Tibial artery (tissue), 4 donors: Measurements from ENCODE around the gene PSMB2.

Source experiments
- DNase-seq, 2 donors: peaks; one replicate each; pipeline ENCODE4 v3.0.0-alpha.2; 2019
- H3K27ac ChIP-seq, 2 donors: fragments of 200-600 bp; sonication (generic) in 1 of 2; 1 replicate in 1 of 2; 2 replicates in 1 of 2; pipeline ENCODE4 v1.5.1; 2018 to 2019; ENCODE audit warnings: mild to moderate bottlenecking in 1 of 2
- H3K27me3 ChIP-seq, 2 donors: fragments of 200-600 bp; sonication (generic) in 1 of 2; one replicate each; pipeline versions ENCODE4 v1.5.1 to v1.6.0; 2016 to 2019
- H3K36me3 ChIP-seq, 3 donors: fragments of 200-600 bp; sonication (generic) in 2 of 3; one replicate each; pipeline ENCODE4 v1.5.1; 2016 to 2019; ENCODE audit warnings: mild to moderate bottlenecking in 2 of 3
- H3K4me1 ChIP-seq, 4 donors: fragments of 200-600 bp; sonication (generic) in 2 of 4; 1 replicate in 3 of 4; 2 replicates in 1 of 4; pipeline ENCODE4 v1.5.1; 2016 to 2019
- H3K4me3 ChIP-seq, 2 donors: fragments of 200-600 bp; sonication (generic) in 1 of 2; 1 replicate in 1 of 2; 2 replicates in 1 of 2; pipeline ENCODE4 v1.5.1; 2018 to 2019; ENCODE audit warnings: mild to moderate bottlenecking in 2 of 2
- H3K9me3 ChIP-seq, 3 donors: fragments of 200-600 bp; sonication (generic) in 1 of 3; one replicate each; pipeline ENCODE4 v1.5.1; 2016 to 2019
- CTCF ChIP-seq, 2 experiments: fragments of 200-600 bp in 1 of 2; fragments of 450-650 bp in 1 of 2; IDR thresholded peaks; one replicate each; pipeline ENCODE4 v1.5.1; 2017 to 2019; ENCODE audit warnings: antibody characterized with exemption in 2 of 2, mild to moderate bottlenecking in 1 of 2, moderate library complexity in 1 of 2
- intact Hi-C: fragments of 100-400 bp; cut with DNase I; formaldehyde crosslinking; loops from one replicate; pipeline ENCODE4 v1.15.0; 2023; ENCODE audit warnings: low total_unique reads

PSMB2 gene

GRCh38 chr1:35564884-35565741, 76.2 kb downstream of the PSMB2 start:
- H3K27ac ChIP-seq, result no peak overlapping the region
- H3K4me1 ChIP-seq, result peaks cover 3 to 20% (median 13%) of the 10 kb centered on the region in 4 donors
- no peaks in the 10 kb centered on the region for H3K9me3 ChIP-seq
- peaks cover 0 to 58% (median 23%) of the 10 kb centered on the region in 3 donors for H3K36me3 ChIP-seq
- H3K4me3 ChIP-seq, result no peak overlapping the region
- intact Hi-C loops, result loop anchor here (5.0 kb wide), 3 partner anchors 162 to 722 kb away; no protein-coding TSS in a partner anchor
- no peak for TF ChIP-seq CTCF (IDR thresholded peaks at IDR 0.05)
- DNase-seq, result no peak
- H3K27me3 ChIP-seq, result peaks cover 0 to 13% of the 10 kb centered on the region in 2 donors

GRCh38 chr1:35564037-35564883, 77.1 kb downstream of the PSMB2 start:
- H3K27me3 ChIP-seq, result peaks cover 0 to 10% of the 10 kb centered on the region in 2 donors
- H3K4me1 ChIP-seq, result peaks cover 3 to 29% (median 15%) of the 10 kb centered on the region in 4 donors
- H3K36me3 ChIP-seq, result peaks cover 0 to 58% (median 23%) of the 10 kb centered on the region in 3 donors
- no peak overlapping the region for H3K4me3 ChIP-seq
- peak; percentile 83 for DNase-seq
- TF ChIP-seq CTCF (IDR thresholded peaks at IDR 0.05), result peak; percentile 63 to 71
- intact Hi-C loops, result loop anchor here (5.0 kb wide), 1 partner anchor 723 kb away; no protein-coding TSS in a partner anchor
- no peak overlapping the region for H3K27ac ChIP-seq
- no peaks in the 10 kb centered on the region for H3K9me3 ChIP-seq

- peaks cover 3 to 39% (median 24%) of the 10 kb centered on the region in 4 donors for H3K4me1 ChIP-seq
Observed at GRCh38 chr1:35563166-35563565, 78.2 kb downstream of the PSMB2 start.

GRCh38 chr1:35561972-35562680, 79.2 kb downstream of the PSMB2 start:
- Histone ChIP-seq H3K4me1 (peaks cover 3 to 44% (median 27%) of the 10 kb centered on the region in 4 donors), H3K4me3 (no peak overlapping the region), H3K27me3 (no peaks in the 10 kb centered on the region), H3K27ac (no peak overlapping the region), H3K9me3 (no peaks in the 10 kb centered on the region), H3K36me3 (peaks cover 0 to 58% (median 23%) of the 10 kb centered on the region in 3 donors)
- intact Hi-C loops, result loop anchor here (2.0 to 5.0 kb wide), 2 partner anchors 111 to 725 kb away; no protein-coding TSS in a partner anchor
- TF ChIP-seq CTCF (IDR thresholded peaks at IDR 0.05), result no peak
- DNase-seq, result no peak

More at GRCh38 chr1:35563166-35563565, 78.2 kb downstream of the PSMB2 start:
- H3K36me3 ChIP-seq, result peaks cover 0 to 58% (median 23%) of the 10 kb centered on the region in 3 donors
- peaks cover 0 to 1% of the 10 kb centered on the region in 2 donors for H3K27me3 ChIP-seq
- intact Hi-C loops, result loop anchor here (5.0 kb wide), 1 partner anchor 724 kb away; no protein-coding TSS in a partner anchor
- H3K9me3 ChIP-seq, result no peaks in the 10 kb centered on the region
- no peak overlapping the region for H3K4me3 ChIP-seq
- no peak for TF ChIP-seq CTCF (IDR thresholded peaks at IDR 0.05)
- H3K27ac ChIP-seq, result no peak overlapping the region
- no peak for DNase-seq
